ENCODE results near the gene TMEM208. TPM values are rescaled to one million over a fixed set of nuclear protein-coding genes. Genes with fewer than 3 reads are reported as not detected.

The TMEM208 gene
- total RNA-seq, 1 donor from 2014 or later, result 41.3 TPM

GRCh38 chr16:67260426-67261063, 33.6 kb downstream of the TMEM208 start:
- H3K36me3 Mint-ChIP-seq (ENCODE audit: low read depth), result no peaks in the 10 kb centered on the region
- no peak for TF ChIP-seq CTCF (IDR thresholded peaks at IDR 0.05)
- H3K27me3 Mint-ChIP-seq, result peaks cover 5% of the 10 kb centered on the region
- CTCF ChIA-PET, result interaction anchor here (0.7 to 2.8 kb wide), 14 partner anchors 13 to 205 kb away, joined by 3 to 9 read pairs (median 4); partner anchors contain the start of genes FHOD1 and TMEM208
- H3K4me3 Mint-ChIP-seq, result no peak overlapping the region
- no peaks in the 10 kb centered on the region for H3K9me3 Mint-ChIP-seq
- H3K27ac Mint-ChIP-seq, result no peak overlapping the region
- ATAC-seq (ENCODE audit: low read depth), result peak; percentile 45
- intact Hi-C loops (cut with micrococcal nuclease), result loop anchor here (1.0 to 5.0 kb wide), 2 partner anchors 139 to 207 kb away; no protein-coding TSS in a partner anchor
- H3K4me1 Mint-ChIP-seq, result no peaks in the 10 kb centered on the region
- POLR2A ChIA-PET, result interaction anchor here (0.7 to 1.2 kb wide), 2 partner anchors 13 to 28 kb away, joined by 3 to 6 read pairs; no protein-coding TSS in a partner anchor
- no peak for DNase-seq

- POLR2A ChIA-PET, result no interaction called here
- intact Hi-C loops (cut with micrococcal nuclease), result loop anchor here (5.0 kb wide), 1 partner anchor 204 kb away; no protein-coding TSS in a partner anchor
- CTCF ChIA-PET, result no interaction called here
Measured at GRCh38 chr16:67263201-67263600, 36.3 kb downstream of the TMEM208 start.

GRCh38 chr16:67264277-67264676, 37.3 kb downstream of the TMEM208 start:
- DNase-seq (no peak), ATAC-seq (ENCODE audit: low read depth) (no peak)
- TF ChIP-seq CTCF (IDR thresholded peaks at IDR 0.05), result no peak
- POLR2A ChIA-PET, result no interaction called here
- CTCF ChIA-PET, result interaction anchor here (0.7 kb wide), 1 partner anchor 38 kb away, joined by 3 read pairs; the partner anchor contains the start of gene TMEM208
- Mint-ChIP-seq H3K27me3 (peaks cover 5% of the 10 kb centered on the region), H3K4me3 (no peak overlapping the region), H3K27ac (no peak overlapping the region), H3K4me1 (no peaks in the 10 kb centered on the region), H3K36me3 (ENCODE audit: low read depth) (no peaks in the 10 kb centered on the region), H3K9me3 (no peaks in the 10 kb centered on the region)
- intact Hi-C loops (cut with micrococcal nuclease), result loop anchor here (5.0 kb wide), 1 partner anchor 203 kb away; no protein-coding TSS in a partner anchor

More at GRCh38 chr16:67263201-67263600, 36.3 kb downstream of the TMEM208 start:
- H3K4me1 Mint-ChIP-seq, result no peaks in the 10 kb centered on the region
- TF ChIP-seq CTCF (IDR thresholded peaks at IDR 0.05), result no peak
- no peak overlapping the region for H3K27ac Mint-ChIP-seq
- peaks cover 5% of the 10 kb centered on the region for H3K27me3 Mint-ChIP-seq
- no peak for ATAC-seq (ENCODE audit: low read depth)
- H3K36me3 Mint-ChIP-seq (ENCODE audit: low read depth), result no peaks in the 10 kb centered on the region
- H3K4me3 Mint-ChIP-seq, result no peak overlapping the region
- H3K9me3 Mint-ChIP-seq, result no peaks in the 10 kb centered on the region
- DNase-seq, result no peak

GRCh38 chr16:67264866-67265265, 37.9 kb downstream of the TMEM208 start:
- DNase-seq, result no peak
- no peak for TF ChIP-seq CTCF (IDR thresholded peaks at IDR 0.05)
- Mint-ChIP-seq H3K36me3 (ENCODE audit: low read depth) (no peaks in the 10 kb centered on the region), H3K4me3 (no peak overlapping the region), H3K4me1 (no peaks in the 10 kb centered on the region), H3K27me3 (peaks cover 5% of the 10 kb centered on the region), H3K27ac (no peak overlapping the region), H3K9me3 (no peaks in the 10 kb centered on the region)
- CTCF ChIA-PET, result interaction anchor here (0.7 kb wide), 1 partner anchor 38 kb away, joined by 3 read pairs; the partner anchor contains the start of gene TMEM208
- POLR2A ChIA-PET, result no interaction called here
- intact Hi-C loops (cut with micrococcal nuclease), result loop anchor here (5.0 kb wide), 1 partner anchor 202 kb away; no protein-coding TSS in a partner anchor
- no peak for ATAC-seq (ENCODE audit: low read depth)

- ChIA-PET CTCF (no interaction called here), POLR2A (no interaction called here)
- Mint-ChIP-seq H3K27ac (no peak overlapping the region), H3K9me3 (no peaks in the 10 kb centered on the region), H3K36me3 (ENCODE audit: low read depth) (no peaks in the 10 kb centered on the region), H3K4me1 (no peaks in the 10 kb centered on the region), H3K27me3 (peaks cover 5% of the 10 kb centered on the region), H3K4me3 (no peak overlapping the region)
- intact Hi-C loops (cut with micrococcal nuclease), result no loop called here
- TF ChIP-seq CTCF (IDR thresholded peaks at IDR 0.05), result no peak
- DNase-seq, result no peak
- no peak for ATAC-seq (ENCODE audit: low read depth)
Measured at GRCh38 chr16:67265834-67266233, 38.9 kb downstream of the TMEM208 start.
